AG09319 (cell line): ENCODE results near the gene OPA1.

Experiments
- DNase-seq: peaks from one replicate; pipeline ENCODE4 v3.0.0-alpha.2; 2010; ENCODE audit warnings: low read depth; ENCODE audit errors: extremely low read depth
- TF ChIP-seq, protein P1 (sequence below): IDR thresholded peaks from 2 replicates; pipeline ENCODE4 v1.5.1; 2011; ENCODE audit warnings: low read depth, mild to moderate bottlenecking, inconsistent platforms, low read length, moderate library complexity

The OPA1 gene

DNA sequence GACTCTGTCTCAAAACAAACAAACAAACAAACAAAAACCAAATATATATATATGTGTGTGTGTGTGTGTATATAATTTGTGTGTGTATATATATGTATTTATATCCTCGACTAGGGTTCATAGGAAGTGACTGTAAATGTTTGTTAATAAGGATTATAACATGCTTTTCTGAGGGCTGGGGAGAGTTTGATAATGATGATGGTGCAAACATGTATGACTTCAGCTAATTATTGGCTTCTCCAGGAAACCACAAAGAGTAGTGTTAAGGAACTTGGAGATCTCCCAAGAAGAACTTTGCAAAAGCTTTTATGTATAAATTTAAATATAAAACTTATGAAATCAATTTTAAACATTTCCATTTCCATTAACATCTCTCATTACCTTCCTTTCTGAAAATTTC, 3.9 kb upstream of the OPA1 start:
- no peak for DNase-seq
- TF ChIP-seq, protein P1, sequence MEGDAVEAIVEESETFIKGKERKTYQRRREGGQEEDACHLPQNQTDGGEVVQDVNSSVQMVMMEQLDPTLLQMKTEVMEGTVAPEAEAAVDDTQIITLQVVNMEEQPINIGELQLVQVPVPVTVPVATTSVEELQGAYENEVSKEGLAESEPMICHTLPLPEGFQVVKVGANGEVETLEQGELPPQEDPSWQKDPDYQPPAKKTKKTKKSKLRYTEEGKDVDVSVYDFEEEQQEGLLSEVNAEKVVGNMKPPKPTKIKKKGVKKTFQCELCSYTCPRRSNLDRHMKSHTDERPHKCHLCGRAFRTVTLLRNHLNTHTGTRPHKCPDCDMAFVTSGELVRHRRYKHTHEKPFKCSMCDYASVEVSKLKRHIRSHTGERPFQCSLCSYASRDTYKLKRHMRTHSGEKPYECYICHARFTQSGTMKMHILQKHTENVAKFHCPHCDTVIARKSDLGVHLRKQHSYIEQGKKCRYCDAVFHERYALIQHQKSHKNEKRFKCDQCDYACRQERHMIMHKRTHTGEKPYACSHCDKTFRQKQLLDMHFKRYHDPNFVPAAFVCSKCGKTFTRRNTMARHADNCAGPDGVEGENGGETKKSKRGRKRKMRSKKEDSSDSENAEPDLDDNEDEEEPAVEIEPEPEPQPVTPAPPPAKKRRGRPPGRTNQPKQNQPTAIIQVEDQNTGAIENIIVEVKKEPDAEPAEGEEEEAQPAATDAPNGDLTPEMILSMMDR, result no peak

DNA sequence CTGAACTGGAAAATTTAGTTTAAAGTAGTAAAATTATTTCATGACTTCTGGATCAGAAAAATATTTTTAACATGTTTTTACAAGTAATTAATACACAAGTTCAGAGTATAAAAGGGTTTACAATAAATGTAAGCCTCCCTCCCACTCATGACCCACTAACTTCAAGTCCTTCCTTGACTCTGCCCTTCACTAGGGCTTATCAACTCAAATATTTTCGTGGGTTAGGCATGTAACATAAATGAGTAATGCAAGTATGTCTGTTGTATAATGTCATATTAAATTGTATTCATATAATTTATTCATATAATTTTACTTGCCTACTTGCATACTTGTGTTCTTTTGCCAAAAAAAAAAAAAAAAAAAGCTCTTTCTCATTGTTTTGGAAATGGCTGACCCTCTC, 3.4 kb upstream of the OPA1 start:
- TF ChIP-seq, protein P1, result no peak
- DNase-seq, result no peak

DNA sequence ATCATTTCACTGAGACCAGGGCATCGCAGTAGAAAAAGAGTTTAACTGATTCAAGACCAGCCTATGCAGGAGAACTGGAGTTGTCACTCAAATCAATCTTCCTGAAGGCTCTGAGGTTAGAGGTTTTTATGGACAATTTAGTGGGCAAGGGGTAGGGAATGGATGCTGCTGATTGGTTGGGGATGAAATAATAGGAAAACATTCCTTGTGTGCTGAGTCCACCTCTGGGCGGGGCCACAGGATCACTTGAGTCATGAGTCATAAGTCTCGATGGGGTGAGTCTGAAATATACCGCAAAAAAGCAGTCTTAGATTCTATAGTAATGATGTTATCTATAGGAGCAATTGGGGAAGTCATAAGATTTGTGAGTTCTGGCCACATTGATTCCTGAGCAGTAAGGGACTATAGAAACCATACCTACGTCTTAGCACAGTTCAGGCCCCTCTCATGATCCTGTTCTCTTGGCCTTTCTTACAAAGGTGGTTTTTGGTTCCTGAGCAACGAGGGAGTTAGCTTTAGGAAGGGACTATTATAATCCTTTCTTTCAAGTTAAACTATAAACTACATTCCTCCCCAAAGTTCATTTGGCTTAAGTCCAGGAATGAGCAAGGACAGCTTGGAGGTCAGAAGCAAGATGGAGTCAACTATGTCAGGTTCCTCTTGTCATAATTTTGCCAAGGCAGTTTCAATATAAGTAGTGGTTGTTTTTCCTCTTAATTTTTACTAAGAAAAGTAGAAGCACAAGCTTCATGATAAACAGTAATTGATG, 2.7 kb upstream of the OPA1 start:
- TF ChIP-seq, protein P1, result no peak
- DNase-seq, result no peak

DNA sequence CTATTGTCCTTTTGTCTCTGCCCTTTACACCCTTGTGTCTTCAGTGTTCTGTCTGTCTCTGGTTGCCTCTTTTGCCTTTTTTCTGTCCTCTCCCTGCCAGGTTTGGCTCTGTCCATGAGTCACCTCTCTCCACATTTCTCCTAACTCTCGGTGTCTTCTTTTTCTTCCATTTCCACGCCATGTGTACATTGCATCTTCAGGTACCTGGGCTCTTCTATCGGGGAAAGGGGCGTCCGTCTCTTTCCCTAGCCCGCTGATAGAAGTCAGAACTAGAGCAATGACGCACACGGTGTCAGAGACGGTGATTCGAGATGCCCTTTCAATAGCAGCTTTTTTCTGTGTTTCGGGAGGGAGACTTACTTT, 641 bp downstream of the OPA1 start:
- TF ChIP-seq, protein P1, result no peak
- DNase-seq, result peak; percentile 0

DNA sequence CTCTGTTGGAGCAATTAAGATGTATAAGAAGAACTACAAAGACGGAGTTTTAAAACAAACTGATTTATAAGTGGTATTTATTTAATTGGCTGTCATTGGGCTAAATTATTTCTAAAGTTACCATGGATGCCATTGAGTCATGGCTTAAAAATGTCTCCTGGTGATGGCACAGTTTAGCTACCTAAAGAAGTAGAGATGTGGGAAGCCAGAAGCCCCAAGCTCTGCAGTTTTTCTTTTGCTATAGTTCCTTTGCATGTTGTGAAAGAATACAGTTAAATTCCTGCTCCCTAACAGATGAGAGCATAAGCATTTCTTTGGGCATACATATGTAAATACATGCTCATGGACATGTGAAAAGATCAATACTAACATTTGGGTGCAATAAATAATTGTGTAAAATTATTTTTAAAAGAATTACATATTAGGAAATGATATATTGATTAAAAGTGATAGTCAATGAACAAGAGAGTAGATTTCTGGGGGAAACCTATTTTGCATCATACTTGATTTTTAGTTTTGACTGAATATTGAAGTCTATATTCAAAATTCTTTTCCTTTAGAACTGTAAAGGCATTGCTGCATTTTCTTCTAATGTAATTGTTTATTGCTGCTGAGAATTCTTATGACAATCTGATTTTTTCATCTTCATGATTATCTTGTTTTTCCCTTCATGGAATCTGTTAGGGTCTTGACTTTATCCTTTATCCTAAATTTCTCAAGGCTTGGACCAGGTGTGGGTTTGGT, 2.1 kb downstream of the OPA1 start:
- TF ChIP-seq, protein P1, result no peak
- no peak for DNase-seq

DNA sequence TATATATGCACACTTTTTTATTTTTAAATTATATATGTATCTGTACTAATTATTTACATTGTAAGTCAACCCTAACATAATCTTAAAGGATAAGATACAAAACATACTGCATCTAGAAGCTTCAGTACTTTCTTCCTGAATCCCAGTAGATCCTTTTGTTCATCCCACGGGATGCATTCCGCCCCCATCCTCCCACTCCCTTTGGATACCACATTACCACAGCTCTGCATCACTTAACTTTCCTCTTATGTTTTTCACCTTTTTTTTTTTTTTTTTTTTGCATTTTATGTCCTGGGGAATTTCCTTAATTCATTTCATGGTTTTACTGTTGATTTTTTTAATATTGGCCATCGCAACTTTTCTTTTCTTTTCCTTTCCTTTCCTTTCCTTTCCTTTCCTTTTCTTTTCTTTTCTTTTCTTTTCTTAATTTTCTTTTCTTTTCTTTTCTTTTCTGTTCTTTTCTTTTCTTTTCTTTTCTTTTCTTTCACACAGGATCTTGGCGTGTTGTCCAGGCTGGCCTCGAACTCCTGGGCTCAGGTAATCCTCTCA, 3.0 kb downstream of the OPA1 start:
- DNase-seq, result no peak
- TF ChIP-seq, protein P1, result no peak

DNA sequence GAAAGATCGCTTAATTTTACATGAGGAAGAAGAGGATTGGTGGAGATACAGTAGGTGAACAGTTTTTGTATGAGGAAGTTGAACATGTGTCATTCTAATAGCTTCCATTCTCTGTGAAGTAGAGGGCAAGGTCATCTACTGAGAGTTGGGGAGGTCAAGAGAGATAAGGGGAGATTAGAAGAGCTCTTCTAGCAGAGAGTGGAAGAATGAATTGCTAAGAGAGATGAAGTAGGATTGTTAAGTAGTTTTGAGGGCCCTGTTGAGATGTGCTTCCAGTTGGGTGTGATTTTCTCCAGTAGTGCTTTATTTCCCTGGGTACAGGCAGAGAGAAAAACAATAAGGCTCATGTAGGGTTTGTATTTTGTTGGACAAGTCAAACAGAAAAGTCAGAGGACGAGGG, 5.2 kb downstream of the OPA1 start:
- TF ChIP-seq, protein P1, result no peak
- no peak for DNase-seq
